Ramos (cell line): ENCODE data around the gene LSP1.

Source experiments
- in situ Hi-C: fragments of 300-500 bp; cut with MboI; formaldehyde crosslinking; loops from one replicate; pipeline ENCODE4 v1.14.3; 2022; ENCODE audit warnings: low sequenced_read_pairs; ENCODE audit not compliant: unreplicated experiment

The LSP1 gene

GRCh38 chr11:1922481-1923081 is 69.7 kb downstream of the LSP1 start:
- in situ Hi-C loops: no loop called here

GRCh38 chr11:1923201-1923956 is 70.5 kb downstream of the LSP1 start:
- in situ Hi-C loops: no loop called here

DNA sequence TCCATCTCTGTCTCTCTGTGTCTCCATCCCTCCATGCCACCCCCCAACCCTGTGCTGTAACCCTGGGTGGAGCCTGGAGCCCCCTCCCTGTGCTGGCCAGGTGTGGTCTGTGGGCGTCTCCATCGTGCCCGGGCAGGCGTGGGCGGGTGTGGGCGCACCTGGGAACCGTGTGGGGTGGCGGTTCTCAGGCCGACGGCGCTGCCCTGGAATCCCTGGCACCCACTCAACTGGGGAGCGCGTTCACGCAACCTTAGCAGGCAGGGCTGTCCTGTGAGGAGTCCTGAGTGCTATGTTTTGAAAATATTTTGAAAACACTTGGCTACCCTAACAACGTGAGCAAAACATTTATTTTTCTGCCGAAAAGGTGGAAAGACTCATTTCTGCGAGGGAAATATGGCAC is 71.3 kb downstream of the LSP1 start:
- in situ Hi-C loops: no loop called here

DNA sequence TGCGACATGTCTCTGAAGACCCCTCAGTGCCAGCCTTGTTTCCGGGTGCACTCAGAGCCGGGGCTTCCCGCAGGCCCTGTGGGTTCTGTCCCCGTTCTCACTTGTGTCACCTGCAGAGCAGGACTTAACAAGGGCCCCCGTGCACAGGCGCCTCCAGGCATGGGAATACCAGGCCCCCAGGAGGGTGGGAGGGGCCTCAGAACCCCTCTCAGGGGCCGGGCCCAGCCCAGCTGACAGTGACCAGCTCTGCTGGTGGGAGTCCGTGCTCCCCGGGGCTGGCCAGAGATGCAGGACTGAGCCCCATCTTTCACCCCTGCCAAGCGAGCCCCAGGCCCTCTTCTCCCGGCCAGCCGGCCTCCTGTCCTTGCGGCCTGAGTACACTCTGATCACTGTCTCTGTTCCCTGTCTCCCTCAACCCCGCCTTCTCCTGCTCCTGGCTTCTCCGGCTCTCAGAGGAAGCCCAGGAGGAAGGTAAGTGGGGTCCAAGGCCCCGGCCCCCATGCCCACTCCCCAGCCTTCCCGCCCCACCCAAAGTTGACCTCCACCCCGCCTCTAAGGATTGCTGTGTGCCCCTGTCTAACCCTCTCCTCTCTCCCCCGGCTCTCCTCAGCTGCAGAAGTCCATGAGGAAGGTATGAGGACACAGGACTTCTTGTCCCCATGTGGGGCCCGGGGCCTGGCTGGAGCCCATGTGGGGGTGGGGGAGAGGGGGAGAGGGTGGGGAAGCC is 71.9 kb downstream of the LSP1 start:
- in situ Hi-C loops: no loop called here

GRCh38 chr11:1925373-1926155 is 72.7 kb downstream of the LSP1 start:
- in situ Hi-C loops: no loop called here

- in situ Hi-C loops: no loop called here
Observed at GRCh38 chr11:1926156-1927025, 73.5 kb downstream of the LSP1 start.

- in situ Hi-C loops: no loop called here
Observed at GRCh38 chr11:1927026-1927847, 74.4 kb downstream of the LSP1 start.

DNA sequence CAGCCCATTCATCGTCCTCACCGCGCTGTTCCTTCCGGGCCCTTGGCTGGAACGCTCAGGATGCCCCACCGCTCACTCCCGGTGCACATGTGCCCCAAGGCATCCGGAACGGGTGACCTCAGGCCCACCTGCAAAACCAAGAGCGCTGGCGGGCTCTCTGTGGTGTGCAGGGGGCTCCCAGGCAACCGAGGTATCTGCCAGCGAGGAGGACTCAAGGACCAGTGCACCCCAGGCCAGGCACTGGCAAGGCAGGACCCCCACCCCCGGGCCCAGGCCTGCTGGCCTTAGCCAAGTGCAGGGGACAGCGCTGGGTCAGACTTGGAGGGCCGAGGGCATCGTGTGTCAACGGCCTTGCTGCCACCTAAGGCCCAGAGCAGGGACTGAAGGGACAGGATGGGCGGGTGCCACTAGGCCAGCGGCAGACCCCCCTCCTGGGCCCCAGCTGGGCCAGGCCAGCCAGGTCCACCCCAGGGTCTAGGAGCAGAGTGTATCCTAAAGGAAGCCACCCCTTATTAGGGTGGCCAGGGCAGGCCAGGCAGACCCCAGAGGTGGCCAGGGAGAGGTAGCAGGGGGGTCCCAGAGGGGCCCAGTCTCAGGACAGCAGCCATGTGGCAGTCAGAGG is 75.1 kb downstream of the LSP1 start:
- in situ Hi-C loops: no loop called here

- in situ Hi-C loops: no loop called here
Observed at GRCh38 chr11:1928470-1928890, 75.6 kb downstream of the LSP1 start.

DNA sequence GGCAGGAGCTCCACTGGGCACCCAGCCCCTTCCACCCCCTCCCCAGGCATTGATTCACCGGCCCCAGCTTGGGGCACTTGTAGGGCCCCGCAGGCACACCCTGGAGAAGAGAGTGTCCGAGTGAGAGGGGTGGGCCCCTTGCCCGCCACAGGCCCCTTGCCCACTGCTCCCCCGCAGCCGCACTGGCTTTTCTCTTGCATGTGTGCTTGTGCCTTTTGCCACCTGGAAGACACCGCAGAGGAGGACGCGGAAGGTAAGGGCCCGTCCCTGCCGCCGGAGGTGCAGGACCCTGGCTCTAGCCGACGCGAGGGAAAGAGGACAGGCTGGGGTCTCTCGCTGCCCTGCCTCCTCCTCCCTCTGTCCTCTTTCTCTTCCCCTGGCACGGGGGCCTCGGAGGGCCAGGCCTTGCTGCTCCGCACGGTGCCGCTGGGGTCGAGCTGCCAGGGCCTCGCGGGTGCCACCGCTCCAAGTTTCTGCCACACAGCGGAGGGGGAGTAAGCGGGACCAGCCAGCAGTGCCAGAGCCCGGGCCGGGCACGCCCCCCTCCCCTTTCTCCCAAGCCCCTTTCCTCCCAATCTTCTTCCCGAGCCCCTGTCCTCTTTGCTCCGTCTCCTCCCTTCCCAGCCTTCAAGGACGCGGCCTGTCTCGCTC is 76.1 kb downstream of the LSP1 start:
- in situ Hi-C loops: no loop called here

DNA sequence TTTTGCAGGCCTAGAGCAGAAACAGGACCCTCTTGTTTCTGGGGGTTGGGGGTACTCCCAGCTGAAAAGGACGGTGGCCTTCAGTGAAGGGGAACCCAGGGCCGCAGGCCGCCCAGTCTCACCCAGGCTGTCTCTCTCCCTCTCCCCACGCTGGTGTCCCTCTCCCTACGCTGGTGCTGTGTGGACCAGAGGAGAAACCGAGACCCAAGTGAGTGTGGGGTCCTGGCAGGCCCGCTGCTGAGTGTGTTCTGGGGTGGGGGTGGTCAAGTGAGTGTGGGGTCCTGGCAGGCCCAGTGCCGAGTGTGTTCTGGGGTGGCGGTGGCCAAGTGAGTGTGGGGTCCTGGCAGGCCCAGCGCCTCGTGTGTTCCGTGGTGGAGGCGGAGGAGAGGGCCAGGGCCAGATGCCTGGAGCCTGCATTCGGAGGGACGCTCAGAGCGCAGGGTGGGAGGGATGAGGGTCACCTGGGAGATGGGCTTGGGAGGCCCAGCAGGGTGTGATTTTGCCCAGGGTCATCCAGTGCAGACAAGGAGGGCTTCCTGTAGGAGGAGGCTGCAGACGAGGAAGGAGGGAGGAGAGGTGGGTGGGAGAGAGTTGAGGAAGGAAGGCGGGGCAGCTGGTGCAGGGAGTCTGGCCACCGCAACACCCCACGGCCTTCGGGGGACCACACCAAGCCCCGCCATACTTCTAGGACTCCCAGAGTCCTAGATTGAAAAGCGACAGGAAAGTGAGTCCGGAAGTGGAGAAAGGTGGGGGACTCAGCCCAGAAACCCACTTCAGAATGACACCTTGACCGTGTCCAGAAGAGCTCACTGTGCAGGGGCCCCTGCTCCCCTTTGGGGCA is 77.0 kb downstream of the LSP1 start:
- in situ Hi-C loops: no loop called here

DNA sequence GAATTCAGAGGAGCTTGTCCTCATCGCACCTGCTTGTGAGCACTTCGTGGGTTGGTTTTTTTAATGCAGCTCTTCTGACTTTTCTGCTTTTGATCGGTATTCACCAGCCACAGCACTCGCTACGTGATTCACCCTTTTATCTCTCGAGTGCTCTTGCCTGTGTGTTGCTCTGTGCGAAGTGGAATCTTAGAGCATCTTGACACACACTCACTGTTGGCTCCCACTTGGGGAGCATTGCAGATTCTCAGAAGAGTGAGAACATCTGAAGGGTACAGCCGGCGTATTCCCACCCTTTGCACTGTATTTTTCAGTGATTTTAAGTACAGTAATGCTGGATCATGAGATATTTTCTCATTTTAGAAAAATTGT is 77.6 kb downstream of the LSP1 start:
- in situ Hi-C loops: no loop called here

- in situ Hi-C loops: no loop called here
Observed at GRCh38 chr11:1931341-1932104, 78.6 kb downstream of the LSP1 start.

DNA sequence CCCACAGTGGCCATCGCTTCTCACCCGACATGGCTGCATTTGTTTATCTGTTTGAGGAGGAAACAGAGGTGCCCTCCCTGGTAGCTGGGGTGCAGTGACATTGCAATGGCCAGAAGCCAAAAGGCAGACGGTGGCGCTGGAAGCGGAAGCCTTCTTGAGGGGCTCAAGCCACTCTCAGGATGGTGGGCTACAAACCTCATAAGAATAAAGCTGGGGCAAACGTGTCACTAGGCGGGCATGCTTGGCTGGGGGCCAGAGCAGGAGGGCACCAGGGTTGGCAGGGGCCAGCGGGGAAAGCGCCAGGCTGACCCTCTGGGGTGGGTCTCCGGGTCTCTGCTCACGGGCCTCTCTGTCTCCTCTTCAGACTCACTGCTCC is 79.2 kb downstream of the LSP1 start:
- in situ Hi-C loops: no loop called here

DNA sequence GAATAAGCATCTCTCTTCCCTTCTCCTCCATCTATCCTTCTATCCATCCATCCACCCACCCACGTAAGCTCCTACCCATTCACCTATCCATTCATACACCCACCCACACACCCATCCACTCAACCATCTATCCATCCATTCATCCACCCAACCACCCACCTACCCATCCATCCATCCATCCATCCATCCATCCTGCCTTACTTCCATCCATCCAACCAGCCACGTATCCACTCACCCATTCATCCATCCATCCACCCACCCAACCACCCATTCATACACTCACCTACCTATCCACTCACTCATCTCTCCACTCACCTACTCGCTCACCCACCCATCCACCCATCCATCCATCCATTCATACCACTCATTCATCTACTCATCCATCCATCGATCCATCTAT is 79.8 kb downstream of the LSP1 start:
- in situ Hi-C loops: no loop called here
